Measurements from ENCODE around the gene EXOC4. TPM values are rescaled to one million over a fixed set of nuclear protein-coding genes. Genes with fewer than 3 reads are reported as not detected.

The EXOC4 gene
- total and polyA plus RNA-seq, 2 donors from 2014 or later, result 22.8 to 78.7 TPM

DNA sequence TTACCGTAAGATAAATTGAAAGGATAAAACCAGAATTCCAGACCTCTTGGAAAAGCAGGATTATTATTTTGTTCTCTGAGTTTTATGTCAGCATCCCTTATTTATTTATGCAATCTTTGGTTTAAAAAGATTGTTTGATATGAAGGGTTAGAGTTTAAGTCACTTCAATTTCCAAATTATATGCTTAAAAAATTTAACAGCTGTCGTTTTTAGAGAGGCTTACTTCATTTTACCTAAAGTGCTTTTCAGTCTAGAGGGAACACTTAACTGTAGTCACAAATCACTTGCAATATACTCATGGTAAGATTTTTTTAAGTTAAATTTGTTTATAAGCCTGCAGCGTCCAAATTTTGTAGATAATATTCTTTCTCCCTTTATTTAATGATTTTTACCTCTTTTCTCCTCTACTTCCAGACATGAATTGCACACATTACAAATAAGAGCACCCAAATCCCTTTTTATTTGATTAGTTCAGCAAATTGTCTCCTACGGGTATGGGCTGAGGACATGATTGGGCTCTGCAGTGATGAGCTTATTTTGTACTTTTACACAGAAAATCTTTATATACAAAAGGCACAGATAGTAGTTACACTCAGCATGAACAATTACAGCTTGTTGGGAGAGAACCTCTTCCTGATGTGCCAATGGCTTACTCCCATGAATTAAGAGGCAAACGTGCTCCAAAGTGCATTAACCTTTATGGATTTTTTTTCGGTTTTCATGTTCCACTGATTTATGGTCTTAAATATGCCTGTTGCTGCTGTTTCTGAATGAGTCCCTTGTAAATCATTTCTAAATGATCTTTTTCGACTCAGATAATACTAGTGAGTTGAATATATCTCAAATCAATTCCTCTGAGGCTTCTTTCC is 555.0 kb downstream of the EXOC4 start:
- H3K27ac ChIP-seq (ENCODE audit: low read depth in 2 of 2, low read length in 2 of 2), result no peak overlapping the region
- H3K9ac ChIP-seq (ENCODE audit: low read length in 3 of 3), result no peak overlapping the region
- no peak for FAIRE-seq
- intact Hi-C loops (cut with DNase I), result no loop called here
- H3K36me3 ChIP-seq (ENCODE audit: control insufficient read depth in 2 of 3, insufficient read depth in 3 of 3, low read length in 3 of 3), result no peaks in the 10 kb centered on the region
- TF ChIP-seq, protein P1, sequence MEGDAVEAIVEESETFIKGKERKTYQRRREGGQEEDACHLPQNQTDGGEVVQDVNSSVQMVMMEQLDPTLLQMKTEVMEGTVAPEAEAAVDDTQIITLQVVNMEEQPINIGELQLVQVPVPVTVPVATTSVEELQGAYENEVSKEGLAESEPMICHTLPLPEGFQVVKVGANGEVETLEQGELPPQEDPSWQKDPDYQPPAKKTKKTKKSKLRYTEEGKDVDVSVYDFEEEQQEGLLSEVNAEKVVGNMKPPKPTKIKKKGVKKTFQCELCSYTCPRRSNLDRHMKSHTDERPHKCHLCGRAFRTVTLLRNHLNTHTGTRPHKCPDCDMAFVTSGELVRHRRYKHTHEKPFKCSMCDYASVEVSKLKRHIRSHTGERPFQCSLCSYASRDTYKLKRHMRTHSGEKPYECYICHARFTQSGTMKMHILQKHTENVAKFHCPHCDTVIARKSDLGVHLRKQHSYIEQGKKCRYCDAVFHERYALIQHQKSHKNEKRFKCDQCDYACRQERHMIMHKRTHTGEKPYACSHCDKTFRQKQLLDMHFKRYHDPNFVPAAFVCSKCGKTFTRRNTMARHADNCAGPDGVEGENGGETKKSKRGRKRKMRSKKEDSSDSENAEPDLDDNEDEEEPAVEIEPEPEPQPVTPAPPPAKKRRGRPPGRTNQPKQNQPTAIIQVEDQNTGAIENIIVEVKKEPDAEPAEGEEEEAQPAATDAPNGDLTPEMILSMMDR (IDR thresholded peaks at IDR 0.05; ENCODE audit: borderline replicate concordance, extremely low read depth, insufficient read depth), result no peak
- H3K27me3 ChIP-seq (ENCODE audit: control insufficient read depth, insufficient read depth, low read length), result no peaks in the 10 kb centered on the region
- DNase-seq, result no peak
- no peaks in the 10 kb centered on the region for H3K4me1 ChIP-seq (ENCODE audit: control insufficient read depth in 2 of 3, insufficient read depth in 2 of 3, low read depth in 1 of 3, low read length in 3 of 3)
- no peaks in the 10 kb centered on the region for H3K9me3 ChIP-seq (ENCODE audit: control insufficient read depth in 2 of 3, insufficient read depth in 1 of 3, low read length in 3 of 3)
- no peak overlapping the region for H3K4me3 ChIP-seq (ENCODE audit: low read length in 3 of 3)

DNA sequence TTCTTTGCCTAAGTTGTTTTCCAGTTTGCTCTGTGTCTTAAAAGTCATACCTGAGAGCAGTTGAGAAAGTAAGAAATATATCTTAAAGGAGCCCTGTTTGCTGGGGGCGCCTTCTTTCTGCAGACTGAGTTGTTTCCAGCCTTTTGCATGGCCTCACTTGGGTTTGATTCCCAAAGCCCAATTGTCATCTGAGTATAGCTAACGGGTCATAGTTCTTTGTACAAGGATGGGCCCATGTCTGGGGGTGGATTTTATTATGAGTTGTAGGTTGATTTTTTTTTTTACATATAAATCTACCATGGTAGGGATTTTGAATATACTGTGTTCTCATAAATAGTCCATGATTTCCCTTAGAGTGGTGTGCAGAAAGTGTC is 555.6 kb downstream of the EXOC4 start:
- FAIRE-seq, result no peak
- TF ChIP-seq, protein P1 (IDR thresholded peaks at IDR 0.05; ENCODE audit: borderline replicate concordance, extremely low read depth, insufficient read depth), result no peak
- Histone ChIP-seq H3K9ac (ENCODE audit: low read length in 3 of 3) (no peak overlapping the region), H3K27ac (ENCODE audit: low read depth in 2 of 2, low read length in 2 of 2) (no peak overlapping the region), H3K4me1 (ENCODE audit: control insufficient read depth in 2 of 3, insufficient read depth in 2 of 3, low read depth in 1 of 3, low read length in 3 of 3) (no peaks in the 10 kb centered on the region), H3K9me3 (ENCODE audit: control insufficient read depth in 2 of 3, insufficient read depth in 1 of 3, low read length in 3 of 3) (no peaks in the 10 kb centered on the region), H3K4me3 (ENCODE audit: low read length in 3 of 3) (no peak overlapping the region), H3K36me3 (ENCODE audit: control insufficient read depth in 2 of 3, insufficient read depth in 3 of 3, low read length in 3 of 3) (no peaks in the 10 kb centered on the region), H3K27me3 (ENCODE audit: control insufficient read depth, insufficient read depth, low read length) (no peaks in the 10 kb centered on the region)
- DNase-seq, result no peak
- intact Hi-C loops (cut with DNase I), result no loop called here

DNA sequence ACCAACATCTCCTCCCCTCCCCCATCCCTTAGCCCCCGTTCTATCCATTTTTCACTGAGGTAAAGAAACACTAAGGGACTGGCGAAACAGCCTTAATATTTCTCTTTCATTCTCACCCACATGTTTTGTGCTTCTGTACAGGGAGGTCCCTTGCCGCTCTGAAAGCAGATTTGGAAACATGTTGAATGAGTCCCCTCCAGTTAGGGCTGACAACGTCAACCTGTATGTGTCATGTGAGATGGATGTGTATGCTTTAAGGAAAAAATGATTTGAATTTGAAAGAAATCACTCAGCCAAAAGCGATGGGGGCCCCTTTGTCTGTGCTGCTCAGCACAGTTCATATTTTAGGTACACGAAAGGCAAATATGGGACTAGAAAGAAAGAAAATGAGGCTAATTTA is 560.0 kb downstream of the EXOC4 start:
- Histone ChIP-seq H3K27ac (ENCODE audit: low read depth in 2 of 2, low read length in 2 of 2) (no peak overlapping the region), H3K27me3 (ENCODE audit: control insufficient read depth, insufficient read depth, low read length) (no peaks in the 10 kb centered on the region), H3K4me1 (ENCODE audit: control insufficient read depth in 2 of 3, insufficient read depth in 2 of 3, low read depth in 1 of 3, low read length in 3 of 3) (no peaks in the 10 kb centered on the region), H3K9ac (ENCODE audit: low read length in 3 of 3) (no peak overlapping the region), H3K9me3 (ENCODE audit: control insufficient read depth in 2 of 3, insufficient read depth in 1 of 3, low read length in 3 of 3) (no peaks in the 10 kb centered on the region), H3K36me3 (ENCODE audit: control insufficient read depth in 2 of 3, insufficient read depth in 3 of 3, low read length in 3 of 3) (no peaks in the 10 kb centered on the region), H3K4me3 (ENCODE audit: low read length in 3 of 3) (no peak overlapping the region)
- DNase-seq, result no peak
- TF ChIP-seq, protein P1 (IDR thresholded peaks at IDR 0.05; ENCODE audit: borderline replicate concordance, extremely low read depth, insufficient read depth), result no peak
- intact Hi-C loops (cut with DNase I), result no loop called here
- FAIRE-seq, result no peak

All from kidney (tissue), 14 donors.